HG03135 (cell line): ENCODE measurements around the gene TRAM2.

Experiments
- ATAC-seq: cut with Tn5 transposase; IDR thresholded peaks from one replicate; pipeline ENCODE4 v1.9.1; 2021; ENCODE audit warnings: mild to moderate bottlenecking, moderate library complexity; ENCODE audit not compliant: unreplicated experiment

The TRAM2 gene

GRCh38 chr6:52577022-52577777, at the start of gene TRAM2:
TRAM2 (minus strand) TSS chr6:52577060; CDS start chr6:52576915, 145 bp downstream.
- ATAC-seq, result peak; percentile 53

GRCh38 chr6:52622810-52623209, 46.0 kb upstream of the TRAM2 start:
- ATAC-seq, result no peak

GRCh38 chr6:52621631-52622030, 44.8 kb upstream of the TRAM2 start:
- ATAC-seq, result no peak

- no peak for ATAC-seq
Measured at GRCh38 chr6:52620906-52621190, 44.0 kb upstream of the TRAM2 start.

GRCh38 chr6:52620055-52620905, 43.4 kb upstream of the TRAM2 start:
- ATAC-seq, result no peak

GRCh38 chr6:52617087-52617486, 40.2 kb upstream of the TRAM2 start:
- ATAC-seq, result no peak

GRCh38 chr6:52616059-52616690, 39.3 kb upstream of the TRAM2 start:
- ATAC-seq, result no peak

GRCh38 chr6:52612336-52613054, 35.6 kb upstream of the TRAM2 start:
- no peak for ATAC-seq

GRCh38 chr6:52611833-52612232, 35.0 kb upstream of the TRAM2 start:
- ATAC-seq, result no peak

GRCh38 chr6:52610745-52611355, 34.0 kb upstream of the TRAM2 start:
- ATAC-seq, result no peak

- ATAC-seq, result no peak
Measured at GRCh38 chr6:52610011-52610410, 33.2 kb upstream of the TRAM2 start.

GRCh38 chr6:52605610-52606185, 28.8 kb upstream of the TRAM2 start:
- no peak for ATAC-seq

- ATAC-seq, result no peak
Measured at GRCh38 chr6:52603000-52603795, 26.3 kb upstream of the TRAM2 start.

- ATAC-seq, result no peak
Measured at GRCh38 chr6:52598824-52599190, 21.9 kb upstream of the TRAM2 start.

- no peak for ATAC-seq
Measured at GRCh38 chr6:52598123-52598823, 21.4 kb upstream of the TRAM2 start.

GRCh38 chr6:52597738-52598122, 20.9 kb upstream of the TRAM2 start:
- ATAC-seq, result no peak

- no peak for ATAC-seq
Measured at GRCh38 chr6:52596371-52597028, 19.6 kb upstream of the TRAM2 start.

GRCh38 chr6:52595796-52596130, 18.9 kb upstream of the TRAM2 start:
- peak; percentile 68 for ATAC-seq
